Activated CD4-positive, alpha-beta T cell treated with anti-CD3 and anti-CD28 coated beads, Interleukin-2, amount 10 ng/mL, durations not matched to agents 24 days and 14 days (primary cell): ENCODE data around the gene SKA1. TPM values are rescaled to one million over a fixed set of nuclear protein-coding genes. Genes with fewer than 3 reads are reported as not detected.
"Not testable (repeated sequence)": the region's sequence is repeated elsewhere in the genome, so short reads cannot be mapped to it uniquely, and the experiment has no call there.

Experiments
- DNase-seq: peaks from one replicate; pipeline ENCODE4 v3.0.0; 2022
- H3K27ac Mint-ChIP-seq: one replicate; pipeline ENCODE4 v1.8.0; 2022; ENCODE audit warnings: mild to moderate bottlenecking, mixed read lengths
- H3K27me3 Mint-ChIP-seq: one replicate; pipeline ENCODE4 v1.8.0; 2022; ENCODE audit warnings: mixed read lengths
- H3K36me3 Mint-ChIP-seq: one replicate; pipeline ENCODE4 v1.8.0; 2022; ENCODE audit warnings: low read depth, mild to moderate bottlenecking, mixed read lengths
- H3K4me1 Mint-ChIP-seq: one replicate; pipeline ENCODE4 v1.8.0; 2021; ENCODE audit warnings: mixed read lengths
- H3K4me3 Mint-ChIP-seq: one replicate; pipeline ENCODE4 v1.8.0; 2022; ENCODE audit warnings: mild to moderate bottlenecking, moderate library complexity, mixed read lengths
- H3K9me3 Mint-ChIP-seq: one replicate; pipeline ENCODE4 v1.8.0; 2021; ENCODE audit warnings: mixed read lengths
- intact Hi-C: fragments of 100-400 bp; cut with micrococcal nuclease; formaldehyde crosslinking; loops from one replicate; pipeline ENCODE4 v1.15.1; 2023
- total RNA-seq: library from RNA; stranded (reverse); gene quantifications from 2 replicates; pipeline ENCODE4 v1.2.3, GENCODE V29; 2022

SKA1 gene
- total RNA-seq, 1 donor from 2014 or later: 22.1 TPM

- Mint-ChIP-seq H3K27me3 (peaks cover 16% of the 10 kb centered on the region), H3K36me3 (no peaks in the 10 kb centered on the region), H3K4me3 (no peak overlapping the region), H3K27ac (no peak overlapping the region), H3K4me1 (no peaks in the 10 kb centered on the region), H3K9me3 (no peaks in the 10 kb centered on the region)
- no peak for DNase-seq
- intact Hi-C loops: no loop called here
Measured at GRCh38 chr18:50427896-50428295, 53.0 kb downstream of the SKA1 start.

GRCh38 chr18:50428531-50429206, 53.8 kb downstream of the SKA1 start:
- Mint-ChIP-seq H3K27ac (no peak overlapping the region), H3K36me3 (no peaks in the 10 kb centered on the region), H3K4me3 (no peak overlapping the region), H3K27me3 (peaks cover 15% of the 10 kb centered on the region), H3K4me1 (no peaks in the 10 kb centered on the region), H3K9me3 (no peaks in the 10 kb centered on the region)
- DNase-seq: no peak
- intact Hi-C loops: no loop called here

DNA sequence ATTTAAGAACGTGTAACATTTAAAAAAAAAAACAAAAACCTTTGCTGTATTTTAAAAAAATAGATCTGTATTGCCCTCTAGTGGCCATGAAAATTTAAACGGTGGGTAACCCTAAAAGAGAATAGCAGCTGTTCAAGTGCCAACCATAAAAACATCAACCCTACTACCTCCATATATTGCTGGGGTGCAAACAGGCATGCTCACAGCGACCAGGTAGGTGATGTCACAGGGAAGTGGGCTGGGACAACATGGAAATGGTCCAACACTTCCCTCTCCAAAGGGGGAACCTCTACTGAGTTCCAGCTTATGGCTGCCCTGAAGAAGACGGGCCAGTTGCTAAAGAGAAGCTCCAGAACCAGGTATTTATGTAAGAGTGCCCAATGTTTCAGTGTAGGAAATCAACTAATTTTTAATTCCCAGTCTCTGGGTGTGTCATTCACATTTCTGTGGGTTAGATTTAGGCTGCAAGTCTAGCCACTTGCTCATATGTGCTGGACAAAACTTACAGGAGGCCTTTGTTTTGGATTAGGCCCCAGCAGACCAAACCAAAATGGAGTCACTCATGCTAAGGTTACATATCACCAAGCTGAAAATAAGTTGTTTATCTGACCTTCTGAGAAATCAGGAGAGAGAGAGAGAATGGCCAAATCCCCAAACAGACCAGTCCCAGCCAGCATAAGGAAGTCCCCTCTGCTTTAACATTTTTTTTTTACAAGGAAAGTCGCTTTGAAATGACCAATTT, 54.5 kb downstream of the SKA1 start:
- H3K36me3 Mint-ChIP-seq: no peaks in the 10 kb centered on the region
- intact Hi-C loops: no loop called here

DNA sequence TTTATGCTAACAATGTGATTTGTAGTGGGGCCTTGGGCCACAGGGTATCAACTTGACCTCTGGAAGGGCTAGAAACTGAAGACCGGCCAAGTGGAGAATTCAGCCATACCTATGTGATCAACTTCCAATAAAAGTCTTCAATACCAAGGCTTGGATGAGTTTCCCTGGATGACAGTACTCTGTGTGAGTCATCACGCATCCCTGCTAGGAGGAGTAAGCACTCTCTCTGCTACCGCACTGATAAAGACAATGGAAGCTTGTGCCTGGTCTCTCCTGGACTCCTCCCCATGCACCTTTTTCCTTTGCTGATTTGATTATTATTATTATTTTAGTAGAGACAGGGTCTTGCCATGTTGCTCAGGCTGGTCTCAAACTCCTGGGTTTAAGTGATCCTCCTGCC, 58.1 kb downstream of the SKA1 start:
- peaks cover 5% of the 10 kb centered on the region for H3K27me3 Mint-ChIP-seq
- H3K36me3 Mint-ChIP-seq: no peaks in the 10 kb centered on the region
- no peak overlapping the region for H3K27ac Mint-ChIP-seq
- intact Hi-C loops: no loop called here
- no peaks in the 10 kb centered on the region for H3K9me3 Mint-ChIP-seq
- no peaks in the 10 kb centered on the region for H3K4me1 Mint-ChIP-seq
- H3K4me3 Mint-ChIP-seq: no peak overlapping the region
- no peak for DNase-seq

More for the DNA sequence above, 54.5 kb downstream of the SKA1 start:
- peak; percentile 67 for DNase-seq
- Mint-ChIP-seq H3K27ac (no peak overlapping the region), H3K4me3 (no peak overlapping the region), H3K4me1 (no peaks in the 10 kb centered on the region), H3K9me3 (no peaks in the 10 kb centered on the region), H3K27me3 (peaks cover 15% of the 10 kb centered on the region)

GRCh38 chr18:50436742-50437141, 61.9 kb downstream of the SKA1 start:
- H3K4me3 Mint-ChIP-seq, H3K9me3 Mint-ChIP-seq, H3K27ac Mint-ChIP-seq, H3K4me1 Mint-ChIP-seq, H3K36me3 Mint-ChIP-seq, DNase-seq, H3K27me3 Mint-ChIP-seq, intact Hi-C loops: not testable (repeated sequence)

DNA sequence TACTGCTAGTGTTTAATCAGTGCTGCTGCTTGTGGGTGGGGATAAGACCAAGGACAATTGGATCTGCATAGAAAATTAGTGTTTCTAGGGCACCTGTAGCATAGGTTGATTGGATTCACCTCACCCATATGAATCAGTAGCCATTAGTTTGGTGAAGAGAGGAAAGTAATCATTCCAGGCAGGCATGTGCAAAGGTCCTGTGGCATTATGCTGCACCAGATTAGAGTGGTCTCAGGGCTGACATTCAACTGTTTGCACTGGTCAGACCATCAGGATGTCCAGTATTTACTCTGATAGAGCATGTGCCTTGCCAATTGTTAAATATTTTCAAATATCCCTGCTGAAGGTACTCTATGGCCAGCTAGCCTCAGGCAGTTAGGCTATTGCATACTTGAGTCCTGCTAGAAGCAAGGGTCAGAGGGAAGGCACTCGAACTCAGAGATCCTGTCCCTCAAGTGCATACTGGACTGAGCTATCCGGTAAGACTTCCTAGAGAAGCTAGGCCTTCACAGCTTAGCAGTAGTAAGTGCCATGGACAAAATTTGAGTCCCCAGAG, 64.7 kb downstream of the SKA1 start:
- DNase-seq: no peak
- Mint-ChIP-seq H3K4me3 (no peak overlapping the region), H3K27ac (no peak overlapping the region), H3K9me3 (no peaks in the 10 kb centered on the region), H3K4me1 (no peaks in the 10 kb centered on the region), H3K36me3 (no peaks in the 10 kb centered on the region), H3K27me3 (no peaks in the 10 kb centered on the region)
- intact Hi-C loops: no loop called here

GRCh38 chr18:50441016-50441415, 66.2 kb downstream of the SKA1 start:
- DNase-seq: no peak
- intact Hi-C loops: no loop called here
- Mint-ChIP-seq H3K9me3 (peaks cover 6% of the 10 kb centered on the region), H3K27me3 (no peaks in the 10 kb centered on the region), H3K4me3 (no peak overlapping the region), H3K36me3 (no peaks in the 10 kb centered on the region), H3K4me1 (no peaks in the 10 kb centered on the region), H3K27ac (no peak overlapping the region)

GRCh38 chr18:50441501-50441900, 66.7 kb downstream of the SKA1 start:
- H3K9me3 Mint-ChIP-seq: peaks cover 6% of the 10 kb centered on the region
- intact Hi-C loops: no loop called here
- no peak for DNase-seq
- H3K4me3 Mint-ChIP-seq: no peak overlapping the region
- H3K27ac Mint-ChIP-seq: no peak overlapping the region
- H3K4me1 Mint-ChIP-seq: no peaks in the 10 kb centered on the region
- no peaks in the 10 kb centered on the region for H3K27me3 Mint-ChIP-seq
- no peaks in the 10 kb centered on the region for H3K36me3 Mint-ChIP-seq

Other genes starting within 250 kb of the SKA1 start
- gene MYO5B, start 179.9 kb upstream of the SKA1 start, total RNA-seq: 0.07 and 0.14 TPM in 2 replicates
- gene CFAP53, start 108.6 kb upstream of the SKA1 start, total RNA-seq: 0.38 and 0.63 TPM in 2 replicates
- gene MBD1, start 93.5 kb upstream of the SKA1 start, total RNA-seq: 91.7 and 93.3 TPM in 2 replicates
- 102 and 105 TPM in 2 replicates for gene CXXC1, start 87.4 kb upstream of the SKA1 start, total RNA-seq
- not detected in 2 replicates for gene MAPK4, start 185.0 kb downstream of the SKA1 start, total RNA-seq